Esophagus muscularis mucosa (tissue), 4 donors: ENCODE data around the gene DRG2. TPM values are rescaled to one million over a fixed set of nuclear protein-coding genes. Genes with fewer than 3 reads are reported as not detected.

ENCODE experiments used
- DNase-seq: peaks from one replicate; pipeline ENCODE4 v3.0.0-alpha.2; 2017; ENCODE audit errors: extremely low spot score
- H3K27ac ChIP-seq, 4 donors: fragments of 200-600 bp; sonication (generic); replicated peaks in 1 of 4; 1 replicate in 3 of 4; 2 replicates in 1 of 4; pipeline ENCODE4 v1.5.1; 2016 to 2019; ENCODE audit warnings: mild to moderate bottlenecking in 1 of 4
- H3K27me3 ChIP-seq, 4 donors: fragments of 200-600 bp; sonication (generic); one replicate each; pipeline versions ENCODE4 v1.5.1 to v1.6.0; 2016 to 2019
- H3K36me3 ChIP-seq, 4 donors: fragments of 200-600 bp; sonication (generic); one replicate each; pipeline ENCODE4 v1.5.1; 2016 to 2019
- H3K4me1 ChIP-seq, 4 donors: fragments of 200-600 bp; sonication (generic); one replicate each; pipeline ENCODE4 v1.5.1; 2016 to 2019
- H3K4me3 ChIP-seq, 4 donors: fragments of 200-600 bp; sonication (generic); 1 replicate in 2 of 4; 2 replicates in 2 of 4; pipeline ENCODE4 v1.5.1; 2016 to 2019; ENCODE audit warnings: mild to moderate bottlenecking in 4 of 4, moderate library complexity in 1 of 4
- H3K9me3 ChIP-seq, 4 donors: fragments of 200-600 bp; sonication (generic); 1 replicate in 3 of 4; 2 replicates in 1 of 4; pipeline ENCODE4 v1.5.1; 2016 to 2019
- EP300 ChIP-seq: sonication (generic); formaldehyde crosslinking; IDR thresholded peaks from one replicate; pipeline ENCODE4 v1.6.1; 2017; ENCODE audit warnings: antibody characterized with exemption
- POLR2A ChIP-seq: fragments of 450-650 bp; IDR thresholded peaks from one replicate; pipeline ENCODE4 v1.6.1; 2017; ENCODE audit warnings: antibody characterized with exemption, moderate library complexity, mild to moderate bottlenecking, low read depth
- POLR2AphosphoS5 ChIP-seq, 2 donors: sonication (generic); formaldehyde crosslinking; IDR thresholded peaks; one replicate each; pipeline ENCODE4 v1.6.1; 2017; ENCODE audit warnings: antibody characterized with exemption in 2 of 2
- WGBS: methylation state at CpG from one replicate; pipeline ENCODE4 v1.1.5; 2018; 5-methylcytosine and 5-hydroxymethylcytosine counted together
- intact Hi-C: fragments of 100-400 bp; cut with DNase I; formaldehyde crosslinking; loops from one replicate; pipeline ENCODE4 v1.15.1; 2023
- total RNA-seq, 4 donors: library from RNA; depleted of rRNA; stranded (reverse); fragments of >200 nt; gene quantifications; one replicate each; pipeline versions ENCODE4 v1.1.0 to v1.2.1, GENCODE V29; 2016
- TF ChIP-seq, protein P1 (sequence below), 3 experiments: fragments of 200-600 bp in 2 of 3; fragments of 450-650 bp in 1 of 3; sonication (generic) in 2 of 3; IDR thresholded peaks; one replicate each; pipeline ENCODE4 v1.5.1; 2017 to 2019; ENCODE audit warnings: antibody characterized with exemption in 3 of 3, mild to moderate bottlenecking in 2 of 3, moderate library complexity in 1 of 3

DRG2 gene
- total RNA-seq, 4 donors from 2014 or later = 27.4 to 33.8 (median 33.0) TPM

DNA sequence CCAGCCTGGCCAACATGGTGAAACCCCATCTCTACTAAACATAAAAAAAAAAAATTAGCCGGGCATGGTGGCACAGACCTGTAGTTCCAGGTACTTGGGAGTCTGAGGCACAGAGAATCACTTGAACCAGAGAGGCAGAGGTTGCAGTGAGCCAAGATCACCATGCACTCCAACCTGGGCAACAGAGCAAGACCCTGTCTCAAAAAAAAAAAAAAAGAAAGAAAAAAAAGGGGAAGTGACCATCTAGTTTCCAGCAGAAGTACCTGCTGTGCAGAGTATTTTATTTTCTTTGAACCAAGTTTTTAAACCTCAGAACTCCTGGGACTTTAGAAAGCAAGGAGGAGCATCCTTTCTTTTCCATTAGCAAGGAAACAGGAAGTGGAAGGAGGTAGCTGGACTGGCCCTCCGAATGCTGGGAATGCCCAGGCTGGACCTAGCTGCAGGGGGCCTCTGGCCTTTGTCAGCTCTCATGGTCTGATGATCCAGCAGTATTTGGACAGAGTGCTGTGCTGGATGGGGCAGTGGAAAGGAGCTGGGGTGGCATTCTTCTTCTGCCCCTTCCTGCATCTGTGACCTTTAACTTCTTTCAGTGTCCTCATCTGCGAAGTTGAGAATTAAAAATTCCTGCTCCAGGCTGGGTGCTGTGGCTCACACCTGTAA lies 41.9 kb upstream of the DRG2 start:
- intact Hi-C loops = no loop called here
- H3K36me3 ChIP-seq = peaks cover 11 to 53% (median 34%) of the 10 kb centered on the region in 4 donors
- H3K4me1 ChIP-seq = peaks cover 8 to 22% (median 16%) of the 10 kb centered on the region in 4 donors
- no peak overlapping the region for H3K4me3 ChIP-seq
- TF ChIP-seq, protein P1, sequence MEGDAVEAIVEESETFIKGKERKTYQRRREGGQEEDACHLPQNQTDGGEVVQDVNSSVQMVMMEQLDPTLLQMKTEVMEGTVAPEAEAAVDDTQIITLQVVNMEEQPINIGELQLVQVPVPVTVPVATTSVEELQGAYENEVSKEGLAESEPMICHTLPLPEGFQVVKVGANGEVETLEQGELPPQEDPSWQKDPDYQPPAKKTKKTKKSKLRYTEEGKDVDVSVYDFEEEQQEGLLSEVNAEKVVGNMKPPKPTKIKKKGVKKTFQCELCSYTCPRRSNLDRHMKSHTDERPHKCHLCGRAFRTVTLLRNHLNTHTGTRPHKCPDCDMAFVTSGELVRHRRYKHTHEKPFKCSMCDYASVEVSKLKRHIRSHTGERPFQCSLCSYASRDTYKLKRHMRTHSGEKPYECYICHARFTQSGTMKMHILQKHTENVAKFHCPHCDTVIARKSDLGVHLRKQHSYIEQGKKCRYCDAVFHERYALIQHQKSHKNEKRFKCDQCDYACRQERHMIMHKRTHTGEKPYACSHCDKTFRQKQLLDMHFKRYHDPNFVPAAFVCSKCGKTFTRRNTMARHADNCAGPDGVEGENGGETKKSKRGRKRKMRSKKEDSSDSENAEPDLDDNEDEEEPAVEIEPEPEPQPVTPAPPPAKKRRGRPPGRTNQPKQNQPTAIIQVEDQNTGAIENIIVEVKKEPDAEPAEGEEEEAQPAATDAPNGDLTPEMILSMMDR (IDR thresholded peaks at IDR 0.05) = no peak
- no peak for TF ChIP-seq EP300
- TF ChIP-seq POLR2AphosphoS5 (IDR thresholded peaks at IDR 0.05) = no peak
- no peak for TF ChIP-seq POLR2A
- H3K9me3 ChIP-seq = no peaks in the 10 kb centered on the region
- no peak for DNase-seq
- H3K27ac ChIP-seq = no peak overlapping the region
- H3K27me3 ChIP-seq = no peaks in the 10 kb centered on the region
- 83% methylated on average over 3 of the region's 3 CpGs for WGBS

DNA sequence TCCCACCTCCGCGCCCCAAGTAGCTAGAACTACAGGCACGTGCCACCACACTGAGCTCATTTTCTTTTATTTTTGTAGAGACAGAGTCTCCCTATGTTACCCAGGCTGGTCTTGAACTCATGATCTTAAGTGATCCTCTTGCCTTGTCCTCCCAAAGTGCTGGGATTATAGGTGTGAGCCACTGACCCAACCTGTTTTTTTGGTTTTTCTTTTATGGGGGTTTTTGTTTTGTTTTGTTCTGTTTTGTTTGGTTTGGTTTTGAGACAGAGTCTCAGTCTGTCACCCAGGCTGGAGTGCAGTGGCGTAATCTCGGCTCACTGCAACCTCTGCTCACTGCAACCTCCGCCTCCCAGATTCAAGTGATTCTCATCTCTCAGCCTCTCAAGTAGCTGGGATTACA lies 32.2 kb upstream of the DRG2 start:
- Histone ChIP-seq H3K36me3 (peaks cover 39 to 83% (median 65%) of the 10 kb centered on the region in 4 donors), H3K27me3 (no peaks in the 10 kb centered on the region), H3K4me1 (no peaks in the 10 kb centered on the region), H3K4me3 (no peak overlapping the region), H3K27ac (no peak overlapping the region), H3K9me3 (no peaks in the 10 kb centered on the region)
- intact Hi-C loops = no loop called here
- WGBS = 90% methylated on average over 6 of the region's 6 CpGs
- TF ChIP-seq EP300 (no peak), POLR2AphosphoS5 (IDR thresholded peaks at IDR 0.05) (no peak), POLR2A (no peak)
- TF ChIP-seq, protein P1 (IDR thresholded peaks at IDR 0.05) = no peak
- no peak for DNase-seq

DNA sequence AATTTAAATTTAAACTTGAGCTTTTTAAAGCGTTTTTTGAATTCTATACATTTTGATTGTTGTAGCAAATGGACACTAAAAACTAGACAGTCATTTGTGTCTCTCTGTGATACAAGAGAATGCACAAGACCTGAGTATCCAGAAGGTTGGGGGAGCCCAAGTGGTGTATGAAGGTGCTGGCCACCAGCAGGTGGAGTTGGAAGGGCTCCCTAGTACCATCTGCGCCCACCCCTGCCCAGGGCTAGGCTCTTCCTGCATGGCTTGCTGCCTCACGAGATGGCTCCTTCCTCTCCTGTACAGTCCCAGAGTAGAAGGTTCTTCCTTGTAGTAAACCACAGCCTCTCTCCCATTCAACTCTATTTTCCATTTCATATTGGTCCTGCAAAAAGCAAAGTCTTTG lies 31.5 kb upstream of the DRG2 start:
- Histone ChIP-seq H3K9me3 (no peaks in the 10 kb centered on the region), H3K27ac (no peak overlapping the region), H3K4me3 (no peak overlapping the region), H3K4me1 (no peaks in the 10 kb centered on the region), H3K36me3 (peaks cover 41 to 88% (median 72%) of the 10 kb centered on the region in 4 donors), H3K27me3 (no peaks in the 10 kb centered on the region)
- WGBS = 84% methylated on average over 3 of the region's 3 CpGs
- DNase-seq = no peak
- intact Hi-C loops = no loop called here
- TF ChIP-seq EP300 (no peak), POLR2A (no peak), POLR2AphosphoS5 (IDR thresholded peaks at IDR 0.05) (no peak)
- TF ChIP-seq, protein P1 (IDR thresholded peaks at IDR 0.05) = no peak

DNA sequence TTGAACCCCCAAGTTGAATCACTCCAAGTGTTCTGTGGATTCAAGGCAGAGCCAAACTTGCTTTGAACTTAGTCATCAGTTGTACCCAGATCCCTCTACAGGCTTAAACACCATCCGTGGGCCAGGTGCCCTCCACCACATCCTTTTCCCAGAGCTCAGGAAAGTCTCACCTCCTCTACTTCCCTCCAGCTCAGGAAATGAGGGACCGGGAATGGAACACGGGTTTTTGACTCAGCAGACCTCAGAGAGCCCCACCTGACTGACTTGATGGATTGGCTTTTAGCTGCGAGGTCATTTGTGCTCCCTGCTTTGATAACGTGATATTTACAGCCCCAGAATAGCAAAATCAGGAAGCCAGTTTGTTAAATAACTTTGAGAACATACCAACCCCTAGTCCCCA lies 28.5 kb upstream of the DRG2 start:
- Histone ChIP-seq H3K36me3 (peaks cover 49 to 99% (median 93%) of the 10 kb centered on the region in 4 donors), H3K4me3 (no peak overlapping the region), H3K27me3 (no peaks in the 10 kb centered on the region), H3K9me3 (no peaks in the 10 kb centered on the region), H3K4me1 (no peaks in the 10 kb centered on the region), H3K27ac (no peak overlapping the region)
- intact Hi-C loops = no loop called here
- TF ChIP-seq POLR2AphosphoS5 (IDR thresholded peaks at IDR 0.05) (no peak), POLR2A (no peak), EP300 (no peak)
- WGBS = 86% methylated on average over 5 of the region's 5 CpGs
- DNase-seq = no peak

DNA sequence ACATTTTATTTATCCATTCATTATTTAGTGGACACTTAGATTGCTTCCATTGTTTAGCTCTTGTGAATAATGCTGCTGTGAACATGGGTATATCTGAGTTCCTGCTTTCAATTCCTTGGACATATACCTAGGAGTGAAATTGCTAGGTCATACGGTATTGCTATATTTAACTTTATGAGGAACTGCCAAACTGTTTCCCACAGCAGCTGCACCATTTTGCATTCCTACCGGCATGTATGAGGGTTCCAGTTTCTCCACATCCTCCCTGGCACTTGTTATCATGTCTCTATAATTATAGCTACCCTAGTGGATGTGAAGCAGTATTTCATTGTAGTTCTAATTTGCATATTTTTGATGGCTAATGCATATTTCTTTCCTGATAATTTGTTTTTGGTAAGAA lies 23.7 kb upstream of the DRG2 start:
- no peak for TF ChIP-seq POLR2AphosphoS5 (IDR thresholded peaks at IDR 0.05)
- no peak for TF ChIP-seq EP300
- TF ChIP-seq POLR2A = no peak
- TF ChIP-seq, protein P1 (IDR thresholded peaks at IDR 0.05) = no peak
- Histone ChIP-seq H3K4me3 (no peak overlapping the region), H3K27ac (no peak overlapping the region), H3K36me3 (peaks cover 30 to 87% (median 73%) of the 10 kb centered on the region in 4 donors), H3K4me1 (no peaks in the 10 kb centered on the region), H3K9me3 (no peaks in the 10 kb centered on the region), H3K27me3 (no peaks in the 10 kb centered on the region)
- 68% methylated on average over 2 of the region's 2 CpGs for WGBS
- DNase-seq = no peak
- intact Hi-C loops = no loop called here
